A549 treated with Hydrocortisone at 1 μM for 4 hours (cell line): ENCODE results near the gene FBXW10. TPM values are rescaled to one million over a fixed set of nuclear protein-coding genes. Genes with fewer than 3 reads are reported as not detected.

Source experiments
- total RNA-seq: library from RNA; stranded (reverse); fragments of 200-300 nt; extraction: Qiagen RNA extraction; gene quantifications from 5 replicates; pipeline ENCODE4 v1.2.3, GENCODE V29; 2022

FBXW10 gene, protein sequence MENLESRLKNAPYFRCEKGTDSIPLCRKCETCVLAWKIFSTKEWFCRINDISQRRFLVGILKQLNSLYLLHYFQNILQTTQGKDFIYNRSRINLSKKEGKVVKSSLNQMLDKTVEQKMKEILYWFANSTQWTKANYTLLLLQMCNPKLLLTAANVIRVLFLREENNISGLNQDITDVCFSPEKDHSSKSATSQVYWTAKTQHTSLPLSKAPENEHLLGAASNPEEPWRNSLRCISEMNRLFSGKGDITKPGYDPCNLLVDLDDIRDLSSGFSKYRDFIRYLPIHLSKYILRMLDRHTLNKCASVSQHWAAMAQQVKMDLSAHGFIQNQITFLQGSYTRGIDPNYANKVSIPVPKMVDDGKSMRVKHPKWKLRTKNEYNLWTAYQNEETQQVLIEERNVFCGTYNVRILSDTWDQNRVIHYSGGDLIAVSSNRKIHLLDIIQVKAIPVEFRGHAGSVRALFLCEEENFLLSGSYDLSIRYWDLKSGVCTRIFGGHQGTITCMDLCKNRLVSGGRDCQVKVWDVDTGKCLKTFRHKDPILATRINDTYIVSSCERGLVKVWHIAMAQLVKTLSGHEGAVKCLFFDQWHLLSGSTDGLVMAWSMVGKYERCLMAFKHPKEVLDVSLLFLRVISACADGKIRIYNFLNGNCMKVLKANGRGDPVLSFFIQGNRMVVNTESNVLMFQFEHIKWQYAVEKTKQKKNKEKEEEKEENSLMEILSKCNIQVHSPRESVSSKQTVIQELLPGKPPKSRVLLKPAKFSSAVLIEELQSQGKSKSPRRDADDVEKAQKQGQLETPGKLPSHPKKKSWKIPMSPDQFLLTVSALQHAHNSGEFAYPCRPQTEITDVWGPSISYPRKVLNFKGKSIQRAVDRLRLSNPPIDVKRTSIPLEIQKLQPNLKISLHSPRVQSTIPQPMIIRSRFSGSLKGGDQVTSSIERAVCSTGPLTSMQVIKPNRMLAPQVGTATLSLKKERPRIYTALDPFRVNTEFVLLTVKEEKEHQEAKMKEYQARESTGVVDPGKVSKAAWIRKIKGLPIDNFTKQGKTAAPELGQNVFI
- 0.92 to 1.3 TPM (median 1.3 TPM) in 5 replicates for total RNA-seq

GRCh38 chr17:18743699-18744421 is at the start of gene FBXW10:
Gene FBXW10, plus strand, starts transcription at chr17:18744054. Its CDS starts 191 bp downstream, at chr17:18744245.

GRCh38 chr17:18780991-18781718 is 37.3 kb downstream of the FBXW10 start, which contains the start of gene TVP23B:
Gene TVP23B, plus strand, starts transcription at chr17:18781183. Its CDS starts 111 bp downstream, at chr17:18781294.

Other genes starting within 250 kb of the FBXW10 start
- gene TBC1D28, start 99.7 kb upstream of the FBXW10 start, total RNA-seq, result not detected in 5 replicates
- 2.9 to 4.3 TPM (median 3.8 TPM) in 5 replicates for gene FOXO3B, start 61.7 kb upstream of the FBXW10 start, total RNA-seq
- 60.1 to 87.8 TPM (median 62.1 TPM) in 5 replicates for gene TVP23B, start 37.1 kb downstream of the FBXW10 start, total RNA-seq
- gene PRPSAP2, start 114.1 kb downstream of the FBXW10 start, total RNA-seq, result 39.5 to 45.2 TPM (median 41.4 TPM) in 5 replicates
- 0.20 to 0.25 TPM (median 0.21 TPM) in 5 replicates for gene SLC5A10, start 208.1 kb downstream of the FBXW10 start, total RNA-seq